GM06990 (cell line): ENCODE measurements around the gene ALDH16A1.
A peak's percentile ranks its signal among the peaks of the same experiment; 100 is the strongest.
"Not testable (repeated sequence)": the region's sequence is repeated elsewhere in the genome, so short reads cannot be mapped to it uniquely, and the experiment has no call there.

ENCODE experiments used
- DNase-seq: peaks from one replicate; pipeline ENCODE4 v3.0.0-alpha.2; 2011; ENCODE audit not compliant: insufficient read length; ENCODE audit errors: extremely low read depth
- H3K27me3 ChIP-seq: replicated peaks from 2 replicates; pipeline ENCODE4 v1.6.0; 2011; ENCODE audit warnings: low read length; ENCODE audit not compliant: control insufficient read depth, insufficient read depth
- H3K36me3 ChIP-seq: 2 replicates; pipeline ENCODE4 v1.5.1; 2011; ENCODE audit warnings: low read length; ENCODE audit not compliant: control insufficient read depth, insufficient read depth
- H3K4me3 ChIP-seq: replicated peaks from 2 replicates; pipeline ENCODE4 v1.5.1; 2011; ENCODE audit warnings: low read depth, mild to moderate bottlenecking, control low read depth, low read length
- CTCF ChIP-seq: IDR thresholded peaks from 2 replicates; pipeline ENCODE4 v1.5.1; 2011; ENCODE audit warnings: low read length, control low read depth, mild to moderate bottlenecking, inconsistent platforms; ENCODE audit not compliant: insufficient read depth, poor library complexity, severe bottlenecking

ALDH16A1 gene

GRCh38 chr19:49470615-49470978 is 17.6 kb downstream of the ALDH16A1 start:
- no peak for TF ChIP-seq CTCF

GRCh38 chr19:49472936-49473335 is 19.9 kb downstream of the ALDH16A1 start:
- TF ChIP-seq CTCF: no peak
- Histone ChIP-seq H3K36me3 (peaks cover 2% of the 10 kb centered on the region), H3K27me3 (no peaks in the 10 kb centered on the region), H3K4me3 (no peak overlapping the region)
- no peak for DNase-seq

More at GRCh38 chr19:49470615-49470978, 17.6 kb downstream of the ALDH16A1 start:
- Histone ChIP-seq H3K36me3 (peaks cover 5% of the 10 kb centered on the region), H3K4me3 (no peak overlapping the region), H3K27me3 (no peaks in the 10 kb centered on the region)
- DNase-seq: no peak

GRCh38 chr19:49473501-49473867 is 20.5 kb downstream of the ALDH16A1 start:
- not testable (repeated sequence) for H3K27me3 ChIP-seq, DNase-seq, H3K36me3 ChIP-seq
- peak overlapping the region; percentile 73 for H3K4me3 ChIP-seq

- H3K36me3 ChIP-seq: no peaks in the 10 kb centered on the region
- peak; percentile 91 for DNase-seq
- H3K27me3 ChIP-seq: no peaks in the 10 kb centered on the region
- H3K4me3 ChIP-seq: peak within 1 kb of the TSS; percentile 73
- TF ChIP-seq CTCF: peak; percentile 98
Observed at GRCh38 chr19:49473868-49474541, 21.0 kb downstream of the ALDH16A1 start, which contains the start of gene FLT3LG. Gene FLT3LG, plus strand, starts transcription at chr19:49474215. Its CDS starts 425 bp downstream, at chr19:49474640.

GRCh38 chr19:49474542-49474924 is 21.5 kb downstream of the ALDH16A1 start:
- Histone ChIP-seq H3K27me3 (no peaks in the 10 kb centered on the region), H3K4me3 (peak overlapping the region; percentile 73), H3K36me3 (no peaks in the 10 kb centered on the region)
- DNase-seq: no peak
- no peak for TF ChIP-seq CTCF

- Histone ChIP-seq H3K36me3 (no peaks in the 10 kb centered on the region), H3K4me3 (peak overlapping the region; percentile 25), H3K27me3 (no peaks in the 10 kb centered on the region)
- TF ChIP-seq CTCF: no peak
- DNase-seq: no peak
Observed at GRCh38 chr19:49475191-49475917, 22.3 kb downstream of the ALDH16A1 start.
